ENCODE measurements around the gene OTUB1. TPM values are rescaled to one million over a fixed set of nuclear protein-coding genes. Genes with fewer than 3 reads are reported as not detected.
A peak's percentile ranks its signal among the peaks of the same experiment; 100 is the strongest.
"Not testable (repeated sequence)": the region's sequence is repeated elsewhere in the genome, so short reads cannot be mapped to it uniquely, and the experiment has no call there.

The OTUB1 gene
- polyA plus RNA-seq, 1 donor = 79.5 TPM

DNA sequence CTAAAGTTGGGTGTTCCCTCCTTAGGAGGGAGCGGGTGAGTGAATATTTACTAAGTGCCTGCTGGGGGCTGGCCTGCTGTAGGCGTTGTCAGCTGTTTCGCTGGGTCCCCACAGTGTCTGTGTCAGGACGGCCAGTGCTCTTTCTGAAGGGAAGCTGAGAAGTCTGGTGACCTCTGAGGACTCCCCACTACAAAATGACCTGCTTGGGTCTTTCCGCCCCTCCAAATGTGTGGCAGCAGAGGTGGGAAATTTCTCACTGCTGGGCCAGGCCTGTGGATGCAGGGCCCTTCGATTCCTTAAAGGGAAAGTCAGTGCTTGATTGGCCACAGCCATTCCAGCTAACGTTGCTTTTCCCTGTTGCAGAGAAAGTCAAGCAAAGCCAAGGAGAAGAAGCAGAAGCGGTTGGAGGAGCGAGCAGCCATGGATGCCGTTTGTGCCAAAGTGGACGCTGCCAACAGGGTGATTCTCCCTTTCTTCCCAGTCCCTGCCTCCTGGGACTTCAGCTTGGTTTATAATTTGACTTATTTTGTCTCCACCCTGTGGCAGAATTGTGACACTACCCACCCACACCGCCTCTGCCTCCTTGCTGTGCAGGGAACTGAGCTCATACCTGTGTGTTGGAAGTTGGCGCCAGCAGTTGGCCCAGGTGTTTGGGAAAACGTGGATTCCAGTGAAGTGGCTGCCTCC lies 40.6 kb upstream of the OTUB1 start:
- Histone ChIP-seq H3K4me3 (ENCODE audit: low read length) (no peak overlapping the region), H3K27ac (ENCODE audit: low read length) (peak overlapping the region; percentile 14), H3K36me3 (ENCODE audit: control insufficient read depth, insufficient read depth, low read length) (peaks cover 27% of the 10 kb centered on the region), H3K27me3 (ENCODE audit: control insufficient read depth, insufficient read depth, low read length) (no peaks in the 10 kb centered on the region), H3K9me3 (ENCODE audit: control insufficient read depth, low read depth, low read length) (no peaks in the 10 kb centered on the region), H3K4me1 (ENCODE audit: control insufficient read depth, insufficient read depth, low read length) (peaks cover 22% of the 10 kb centered on the region)
- peak; percentile 57 to 72 for DNase-seq
- WGBS (ENCODE audit: insufficient coverage, low lambda C conversion rate) = no CpG with 5 or more reads among the region's 14 CpGs

DNA sequence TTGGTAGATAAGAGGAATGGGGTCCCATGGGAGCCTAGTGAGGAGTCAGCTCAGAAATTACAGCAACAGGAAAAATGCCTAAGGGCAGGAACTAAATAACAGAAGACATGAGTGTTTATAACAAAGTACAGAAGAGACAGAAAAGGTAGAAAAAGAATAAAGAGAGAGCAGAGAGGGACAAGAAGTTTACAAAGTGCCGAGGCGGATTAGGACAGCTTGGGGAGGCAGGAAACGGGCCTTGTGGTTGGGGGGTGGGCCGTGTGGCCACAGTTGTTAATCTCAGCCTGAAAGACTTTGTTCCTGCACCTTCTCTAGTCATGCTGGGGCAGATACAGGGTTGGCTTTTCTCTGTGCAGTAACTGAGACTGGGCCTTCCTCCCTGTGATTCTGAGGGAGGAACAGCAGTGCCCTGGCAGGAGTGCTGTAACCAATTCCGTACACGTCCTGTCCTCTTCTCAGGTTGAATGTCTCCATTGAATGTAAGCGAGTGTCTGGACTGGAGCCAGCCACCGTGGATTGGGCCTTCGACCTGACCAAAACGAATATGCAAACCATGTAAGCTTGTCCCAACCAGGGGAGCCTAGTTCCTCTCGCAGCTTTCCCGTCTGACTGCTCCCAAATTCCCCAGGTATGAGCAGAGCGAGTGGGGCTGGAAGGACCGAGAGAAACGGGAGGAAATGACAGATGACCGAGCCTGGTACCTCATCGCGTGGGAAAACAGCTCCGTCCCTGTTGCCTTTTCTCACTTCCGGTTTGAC lies 34.3 kb upstream of the OTUB1 start:
- H3K4me1 ChIP-seq (ENCODE audit: control insufficient read depth, insufficient read depth, low read length) = no peaks in the 10 kb centered on the region
- no peak overlapping the region for H3K27ac ChIP-seq (ENCODE audit: low read length)
- no peaks in the 10 kb centered on the region for H3K27me3 ChIP-seq (ENCODE audit: control insufficient read depth, insufficient read depth, low read length)
- no peak overlapping the region for H3K4me3 ChIP-seq (ENCODE audit: low read length)
- no CpG with 5 or more reads among the region's 20 CpGs for WGBS (ENCODE audit: insufficient coverage, low lambda C conversion rate)
- H3K9me3 ChIP-seq (ENCODE audit: control insufficient read depth, low read depth, low read length) = no peaks in the 10 kb centered on the region
- no peak for DNase-seq
- H3K36me3 ChIP-seq (ENCODE audit: control insufficient read depth, insufficient read depth, low read length) = peaks cover 58% of the 10 kb centered on the region

DNA sequence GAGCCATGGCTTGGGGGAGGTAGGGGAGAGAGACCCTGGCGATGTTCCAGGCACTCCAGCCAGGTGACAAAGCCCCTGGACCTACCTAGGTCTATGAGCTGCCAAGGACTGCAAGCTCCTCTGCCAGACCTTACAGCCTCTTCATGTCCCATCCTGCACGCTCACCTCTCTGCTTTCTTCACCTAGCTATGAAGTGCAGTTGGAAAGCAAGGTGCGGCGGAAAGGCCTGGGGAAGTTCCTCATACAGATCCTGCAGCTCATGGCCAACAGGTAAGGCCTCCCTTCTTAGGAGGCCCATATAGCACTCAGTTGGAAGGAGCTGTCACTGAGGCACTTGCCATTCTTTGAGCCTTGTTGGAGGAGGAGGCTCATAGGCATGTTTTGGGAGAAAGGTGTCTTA lies 33.7 kb upstream of the OTUB1 start:
- no peak overlapping the region for H3K4me3 ChIP-seq (ENCODE audit: low read length)
- peaks cover 52% of the 10 kb centered on the region for H3K36me3 ChIP-seq (ENCODE audit: control insufficient read depth, insufficient read depth, low read length)
- no peaks in the 10 kb centered on the region for H3K27me3 ChIP-seq (ENCODE audit: control insufficient read depth, insufficient read depth, low read length)
- no peaks in the 10 kb centered on the region for H3K9me3 ChIP-seq (ENCODE audit: control insufficient read depth, low read depth, low read length)
- H3K4me1 ChIP-seq (ENCODE audit: control insufficient read depth, insufficient read depth, low read length) = no peaks in the 10 kb centered on the region
- no peak overlapping the region for H3K27ac ChIP-seq (ENCODE audit: low read length)
- DNase-seq = no peak
- no CpG with 5 or more reads among the region's 4 CpGs for WGBS (ENCODE audit: insufficient coverage, low lambda C conversion rate)

DNA sequence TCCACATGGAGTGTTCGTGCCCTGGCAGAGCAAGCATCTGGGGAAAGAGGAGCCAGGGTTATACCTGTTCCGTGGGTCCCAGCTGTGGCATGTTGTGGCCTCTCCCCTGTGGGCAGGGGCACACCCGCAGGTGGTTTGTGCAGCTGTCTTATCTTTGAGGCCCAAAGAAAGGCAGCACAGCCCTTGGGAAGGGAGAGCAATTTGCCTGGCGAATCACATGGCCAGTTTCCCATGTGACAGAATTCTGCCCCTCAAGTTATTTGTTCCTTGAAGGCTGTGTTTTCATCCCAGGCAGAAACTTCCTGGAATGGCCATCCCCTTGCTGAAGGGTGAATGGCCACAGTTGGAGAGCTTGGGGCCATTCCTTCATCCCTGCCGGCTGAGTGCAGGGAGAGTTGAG lies 28.2 kb upstream of the OTUB1 start:
- H3K36me3 ChIP-seq (ENCODE audit: control insufficient read depth, insufficient read depth, low read length) = peaks cover 31% of the 10 kb centered on the region
- DNase-seq = peak in 1 of 2 donors; percentile 37
- WGBS (ENCODE audit: insufficient coverage, low lambda C conversion rate) = no CpG with 5 or more reads among the region's 5 CpGs
- peaks cover 24% of the 10 kb centered on the region for H3K4me1 ChIP-seq (ENCODE audit: control insufficient read depth, insufficient read depth, low read length)
- no peaks in the 10 kb centered on the region for H3K27me3 ChIP-seq (ENCODE audit: control insufficient read depth, insufficient read depth, low read length)
- no peak overlapping the region for H3K27ac ChIP-seq (ENCODE audit: low read length)
- H3K9me3 ChIP-seq (ENCODE audit: control insufficient read depth, low read depth, low read length) = no peaks in the 10 kb centered on the region
- H3K4me3 ChIP-seq (ENCODE audit: low read length) = no peak overlapping the region

DNA sequence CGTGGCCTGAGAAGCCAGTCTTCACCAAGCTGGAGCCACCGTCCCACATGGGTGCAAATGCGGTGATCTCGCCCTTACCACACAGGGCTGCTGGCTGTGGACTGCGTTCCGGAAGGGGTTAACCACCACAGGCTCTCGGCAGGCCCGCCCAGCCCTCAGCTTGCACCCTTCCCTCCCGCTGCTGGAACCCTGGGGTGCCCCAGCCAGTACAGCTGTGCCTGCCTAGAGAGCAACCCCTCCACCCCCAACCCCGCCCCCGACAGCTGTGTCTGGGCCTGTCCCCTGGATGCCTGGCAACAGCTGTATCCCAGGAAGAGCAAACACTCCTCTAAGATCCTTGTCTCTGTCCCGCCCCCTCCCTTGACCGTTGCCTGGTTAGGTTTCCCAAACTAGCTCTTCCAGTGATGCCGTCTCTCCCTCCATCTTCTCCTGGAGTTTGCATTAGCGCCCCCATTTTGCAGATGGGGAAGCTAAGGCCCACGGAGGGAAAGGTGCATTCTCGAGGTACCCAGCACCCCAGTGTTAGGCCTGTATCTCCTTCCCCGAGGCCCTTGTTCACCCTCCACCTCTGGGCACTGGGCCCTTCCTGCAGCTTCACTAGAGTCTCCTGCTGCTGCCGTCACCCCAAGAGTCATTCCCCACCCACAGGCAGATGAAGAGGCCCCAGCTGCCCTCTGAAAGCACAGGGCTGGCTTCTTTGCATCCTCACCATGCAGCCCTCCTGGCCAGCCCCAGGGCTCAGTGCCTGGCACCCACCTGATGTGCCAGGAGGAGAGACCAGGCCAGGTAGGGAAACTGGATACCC lies 24.4 kb upstream of the OTUB1 start:
- WGBS (ENCODE audit: insufficient coverage, low lambda C conversion rate) = no CpG with 5 or more reads among the region's 19 CpGs
- DNase-seq = peak; percentile 25 to 55
- no peaks in the 10 kb centered on the region for H3K36me3 ChIP-seq (ENCODE audit: control insufficient read depth, insufficient read depth, low read length)
- H3K9me3 ChIP-seq (ENCODE audit: control insufficient read depth, low read depth, low read length) = no peaks in the 10 kb centered on the region
- H3K4me1 ChIP-seq (ENCODE audit: control insufficient read depth, insufficient read depth, low read length) = peaks cover 24% of the 10 kb centered on the region
- H3K27me3 ChIP-seq (ENCODE audit: control insufficient read depth, insufficient read depth, low read length) = no peaks in the 10 kb centered on the region
- no peak overlapping the region for H3K27ac ChIP-seq (ENCODE audit: low read length)
- H3K4me3 ChIP-seq (ENCODE audit: low read length) = no peak overlapping the region

DNA sequence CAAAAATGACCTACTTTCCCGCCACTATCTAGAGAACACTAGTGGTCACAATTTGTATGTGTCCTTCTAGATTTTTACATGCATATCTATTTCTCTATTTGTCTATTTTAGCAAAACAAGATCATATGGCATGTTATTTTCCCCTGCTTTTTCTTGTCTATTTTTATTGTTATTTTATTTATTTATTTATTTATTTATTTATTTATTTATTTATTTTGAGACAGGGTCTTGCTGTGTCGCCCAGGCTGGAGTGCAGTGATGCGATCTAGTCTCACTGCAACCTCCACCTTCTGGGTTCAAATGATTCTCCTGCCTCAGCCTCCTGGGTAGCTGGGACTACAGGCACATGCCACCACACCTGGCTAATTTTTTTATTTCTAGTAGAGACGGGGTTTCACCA lies 22.3 kb upstream of the OTUB1 start:
- H3K27me3 ChIP-seq (ENCODE audit: control insufficient read depth, insufficient read depth, low read length); DNase-seq; H3K27ac ChIP-seq (ENCODE audit: low read length); H3K36me3 ChIP-seq (ENCODE audit: control insufficient read depth, insufficient read depth, low read length); H3K4me3 ChIP-seq (ENCODE audit: low read length); H3K9me3 ChIP-seq (ENCODE audit: control insufficient read depth, low read depth, low read length): not testable (repeated sequence)
- H3K4me1 ChIP-seq (ENCODE audit: control insufficient read depth, insufficient read depth, low read length) = peaks cover 16% of the 10 kb centered on the region
- no CpG with 5 or more reads among the region's 4 CpGs for WGBS (ENCODE audit: insufficient coverage, low lambda C conversion rate)

DNA sequence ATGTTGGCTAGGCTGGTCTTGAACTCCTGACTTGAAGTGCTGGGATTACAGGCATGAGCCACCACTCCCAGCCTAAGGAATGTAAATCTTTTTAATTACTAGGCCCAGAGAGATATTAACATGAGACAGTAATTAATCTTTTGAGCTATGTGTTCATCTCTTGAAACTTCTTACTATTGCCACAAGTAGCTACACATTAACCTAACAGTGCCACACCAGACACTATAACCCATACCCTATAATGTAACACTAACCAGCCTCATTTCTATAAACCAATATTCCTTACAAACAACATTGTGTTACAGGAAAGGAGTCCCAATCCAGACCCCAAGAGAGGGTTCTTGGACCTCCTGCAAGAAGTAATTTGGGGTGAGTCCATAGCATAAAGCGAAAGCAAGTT lies 19.8 kb upstream of the OTUB1 start:
- Histone ChIP-seq H3K27ac (ENCODE audit: low read length) (no peak overlapping the region), H3K27me3 (ENCODE audit: control insufficient read depth, insufficient read depth, low read length) (no peaks in the 10 kb centered on the region), H3K4me3 (ENCODE audit: low read length) (no peak overlapping the region), H3K36me3 (ENCODE audit: control insufficient read depth, insufficient read depth, low read length) (no peaks in the 10 kb centered on the region), H3K4me1 (ENCODE audit: control insufficient read depth, insufficient read depth, low read length) (peaks cover 4% of the 10 kb centered on the region), H3K9me3 (ENCODE audit: control insufficient read depth, low read depth, low read length) (no peaks in the 10 kb centered on the region)
- WGBS (ENCODE audit: insufficient coverage, low lambda C conversion rate) = no CpG with 5 or more reads among the region's 1 CpG
- DNase-seq = peak in 1 of 2 donors; percentile 41

DNA sequence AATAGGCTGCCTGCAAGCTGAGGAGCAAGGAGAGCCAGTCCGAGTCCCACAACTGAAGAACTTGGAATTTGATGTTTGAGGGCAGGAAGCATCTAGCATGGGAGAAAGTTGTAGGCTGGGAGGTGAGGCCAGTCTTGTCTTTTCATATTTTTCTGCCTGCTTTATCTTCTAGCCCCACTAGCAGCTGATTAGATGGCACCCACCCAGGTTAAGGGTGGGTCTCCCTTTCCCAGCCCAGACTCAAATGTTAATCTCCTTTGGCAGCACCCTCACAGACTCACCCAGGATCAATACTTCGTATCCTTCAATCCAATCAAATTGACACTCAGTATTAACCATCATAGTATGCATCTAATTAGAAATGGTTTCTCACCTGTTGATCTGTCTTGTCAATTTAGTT lies 16.8 kb upstream of the OTUB1 start:
- no peak overlapping the region for H3K27ac ChIP-seq (ENCODE audit: low read length)
- WGBS (ENCODE audit: insufficient coverage, low lambda C conversion rate) = 100% methylated on average over 1 of the region's 2 CpGs
- H3K9me3 ChIP-seq (ENCODE audit: control insufficient read depth, low read depth, low read length) = no peaks in the 10 kb centered on the region
- no peaks in the 10 kb centered on the region for H3K4me1 ChIP-seq (ENCODE audit: control insufficient read depth, insufficient read depth, low read length)
- DNase-seq = no peak
- H3K27me3 ChIP-seq (ENCODE audit: control insufficient read depth, insufficient read depth, low read length) = no peaks in the 10 kb centered on the region
- H3K4me3 ChIP-seq (ENCODE audit: low read length) = no peak overlapping the region
- no peaks in the 10 kb centered on the region for H3K36me3 ChIP-seq (ENCODE audit: control insufficient read depth, insufficient read depth, low read length)

DNA sequence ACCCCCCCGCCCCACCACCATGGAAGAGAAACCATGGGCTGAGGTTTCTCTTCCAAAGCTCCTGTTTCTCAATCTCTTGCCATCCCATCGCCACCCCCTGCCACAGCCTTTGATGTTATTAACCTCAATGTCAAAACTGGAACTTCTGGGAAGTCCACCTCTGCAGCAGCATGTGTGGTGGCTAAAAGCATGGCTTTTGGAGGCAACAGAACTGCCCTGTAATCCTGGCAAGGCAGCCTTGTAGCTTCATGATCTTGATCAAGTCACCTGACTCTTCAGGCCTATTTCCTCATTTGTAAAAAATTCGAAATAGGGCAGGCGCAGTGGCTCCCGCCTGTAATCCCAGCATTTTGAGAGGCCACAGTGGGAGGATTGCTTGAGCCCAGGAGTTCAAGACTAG lies 15.3 kb upstream of the OTUB1 start:
- Histone ChIP-seq H3K27me3 (ENCODE audit: control insufficient read depth, insufficient read depth, low read length) (no peaks in the 10 kb centered on the region), H3K9me3 (ENCODE audit: control insufficient read depth, low read depth, low read length) (no peaks in the 10 kb centered on the region), H3K27ac (ENCODE audit: low read length) (no peak overlapping the region), H3K4me3 (ENCODE audit: low read length) (no peak overlapping the region), H3K4me1 (ENCODE audit: control insufficient read depth, insufficient read depth, low read length) (peaks cover 3% of the 10 kb centered on the region), H3K36me3 (ENCODE audit: control insufficient read depth, insufficient read depth, low read length) (no peaks in the 10 kb centered on the region)
- no peak for DNase-seq
- WGBS (ENCODE audit: insufficient coverage, low lambda C conversion rate) = 100% methylated on average over 1 of the region's 5 CpGs

DNA sequence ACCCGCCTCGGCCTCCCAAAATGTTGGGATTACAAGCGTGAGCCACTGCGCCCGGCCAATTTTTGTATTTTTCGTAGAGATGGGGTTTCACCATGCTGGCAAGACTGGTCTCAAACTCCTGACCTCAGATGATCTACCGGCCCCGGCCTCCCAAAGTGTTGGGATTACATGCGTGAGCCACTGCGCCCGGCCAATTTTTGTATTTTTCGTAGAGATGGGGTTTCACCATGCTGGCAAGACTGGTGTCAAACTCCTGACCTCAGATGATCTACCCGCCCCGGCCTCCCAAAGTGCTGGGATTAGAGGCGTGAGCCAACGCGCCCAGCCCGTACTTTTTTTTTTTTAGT lies 12.4 kb upstream of the OTUB1 start:
- H3K27me3 ChIP-seq (ENCODE audit: control insufficient read depth, insufficient read depth, low read length); H3K36me3 ChIP-seq (ENCODE audit: control insufficient read depth, insufficient read depth, low read length); H3K27ac ChIP-seq (ENCODE audit: low read length); H3K4me1 ChIP-seq (ENCODE audit: control insufficient read depth, insufficient read depth, low read length); DNase-seq; H3K9me3 ChIP-seq (ENCODE audit: control insufficient read depth, low read depth, low read length); H3K4me3 ChIP-seq (ENCODE audit: low read length): not testable (repeated sequence)
- no CpG with 5 or more reads among the region's 18 CpGs for WGBS (ENCODE audit: insufficient coverage, low lambda C conversion rate)

All from large intestine (tissue), 3 donors.